A204.1 (cell line): ENCODE results near the gene FNDC3B.

Source experiments
- FAIRE-seq: peaks from 2 replicates; lab custom pipeline; 2012; peaks lifted over from hg19 to GRCh38; lab: Jason Lieb, UNC

The FNDC3B gene

GRCh38 chr3:172192830-172193415 is 153.5 kb downstream of the FNDC3B start:
- no peak for FAIRE-seq

GRCh38 chr3:172193436-172193835 is 154.1 kb downstream of the FNDC3B start:
- FAIRE-seq: no peak

DNA sequence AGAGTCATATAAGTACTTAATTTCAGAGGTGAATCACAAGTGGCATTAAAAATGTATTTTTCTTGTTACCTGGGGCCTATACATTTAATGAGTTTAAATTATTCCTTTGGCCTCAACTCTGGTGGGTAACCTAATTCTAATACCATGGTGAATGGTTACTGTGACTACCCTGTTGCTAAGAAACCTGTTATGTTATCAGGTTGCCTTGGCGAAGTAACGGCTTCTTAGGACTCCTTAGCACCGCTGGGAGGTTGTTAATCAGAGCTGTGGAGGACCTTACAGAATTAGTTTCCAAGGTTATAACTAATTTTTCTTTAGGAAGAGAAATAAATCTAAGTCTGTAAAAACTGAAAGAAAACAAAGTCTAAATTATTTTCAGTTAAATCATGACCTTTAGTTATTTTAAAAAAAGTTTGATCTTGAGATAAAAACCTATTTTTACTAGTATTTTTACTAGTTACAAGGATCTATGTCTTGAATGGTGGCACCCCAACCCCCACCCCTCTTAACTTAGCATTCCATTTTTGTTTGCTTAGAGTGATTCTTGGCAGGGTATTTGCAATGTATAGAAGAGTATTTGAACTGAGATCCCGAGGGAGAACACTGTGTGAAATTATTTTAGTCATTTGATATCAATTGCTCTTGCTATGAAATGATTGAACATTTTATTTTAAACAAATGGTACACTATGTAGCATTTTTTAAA is 155.5 kb downstream of the FNDC3B start:
- peak; percentile 71 for FAIRE-seq

GRCh38 chr3:172195407-172195754 is 156.0 kb downstream of the FNDC3B start:
- no peak for FAIRE-seq

- FAIRE-seq: no peak
Observed at GRCh38 chr3:172197344-172197743, 158.0 kb downstream of the FNDC3B start.

DNA sequence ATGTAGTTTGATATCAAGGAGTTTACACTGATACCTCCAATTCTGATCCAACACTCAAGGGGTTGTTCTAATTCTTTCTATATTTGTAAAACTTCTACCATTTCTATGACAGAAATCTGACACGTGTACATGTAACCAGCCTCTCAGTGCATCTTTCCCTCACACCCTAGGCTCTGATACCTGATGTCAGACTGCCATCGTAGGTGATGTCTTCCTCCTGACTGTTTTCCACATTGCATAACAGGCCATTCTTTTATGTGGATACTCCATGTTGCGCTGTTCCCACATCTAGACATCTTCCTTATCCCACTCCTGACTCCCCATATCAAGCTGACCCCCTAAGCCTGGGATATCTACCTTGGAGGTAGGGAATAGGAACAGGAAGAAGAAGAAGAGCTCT is 159.1 kb downstream of the FNDC3B start:
- no peak for FAIRE-seq

DNA sequence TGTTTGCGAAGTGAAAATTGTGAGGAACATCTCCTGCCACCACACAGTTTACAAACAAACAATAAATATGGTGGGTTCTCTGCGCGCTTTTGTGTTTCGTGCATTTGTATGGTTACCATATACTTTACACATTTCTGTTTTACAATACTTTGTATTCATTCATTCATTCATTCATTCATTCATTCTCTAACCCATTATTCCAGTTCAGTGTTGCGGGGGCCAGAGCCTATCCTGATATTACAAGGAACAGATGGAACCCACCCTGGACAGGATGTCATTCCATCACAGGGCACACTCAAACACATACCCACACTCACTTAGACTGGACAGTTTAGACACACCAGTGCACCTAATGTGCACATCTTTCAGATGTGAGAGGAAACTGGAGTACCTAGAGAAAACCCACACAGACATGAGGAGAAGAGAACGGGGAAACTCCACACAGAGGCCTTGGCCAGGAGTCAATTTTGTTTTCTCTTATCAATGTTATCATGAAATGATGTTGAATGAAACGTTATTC is 160.5 kb downstream of the FNDC3B start:
- FAIRE-seq: no peak

DNA sequence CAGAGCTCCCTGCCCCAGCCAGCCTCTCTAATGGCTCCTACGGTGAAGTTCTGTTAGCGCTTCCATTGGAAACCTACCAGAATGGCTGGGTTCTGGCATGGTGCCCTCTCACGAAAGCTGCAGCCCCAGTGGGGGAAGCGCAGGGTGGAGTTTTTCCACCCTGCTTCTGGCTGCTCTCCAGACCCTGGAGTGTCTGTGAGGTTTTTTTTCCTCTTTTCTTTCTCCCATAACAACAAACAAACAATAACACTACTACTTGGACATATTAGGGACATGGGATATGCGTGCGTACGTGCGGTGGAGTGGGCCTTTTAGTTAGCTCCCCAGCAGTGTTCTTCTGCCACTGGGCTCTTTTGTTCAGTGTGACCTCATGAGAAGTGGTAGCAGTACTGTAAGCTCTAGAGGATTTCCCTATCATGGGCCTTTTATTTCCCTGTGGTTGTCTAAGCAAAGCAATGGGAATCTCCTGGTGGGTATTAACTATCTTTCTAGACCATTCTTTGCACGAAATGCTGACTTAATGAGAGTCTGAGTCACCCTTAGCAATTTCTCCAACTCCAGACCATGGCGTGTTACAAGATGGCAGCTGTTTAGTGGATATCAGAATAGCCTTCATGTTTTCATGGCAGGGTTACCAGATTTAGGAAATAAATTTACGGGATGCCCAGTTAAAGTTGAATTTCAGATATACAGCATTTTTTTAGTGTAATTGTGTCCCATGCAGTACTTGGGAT is 161.9 kb downstream of the FNDC3B start:
- FAIRE-seq: no peak

DNA sequence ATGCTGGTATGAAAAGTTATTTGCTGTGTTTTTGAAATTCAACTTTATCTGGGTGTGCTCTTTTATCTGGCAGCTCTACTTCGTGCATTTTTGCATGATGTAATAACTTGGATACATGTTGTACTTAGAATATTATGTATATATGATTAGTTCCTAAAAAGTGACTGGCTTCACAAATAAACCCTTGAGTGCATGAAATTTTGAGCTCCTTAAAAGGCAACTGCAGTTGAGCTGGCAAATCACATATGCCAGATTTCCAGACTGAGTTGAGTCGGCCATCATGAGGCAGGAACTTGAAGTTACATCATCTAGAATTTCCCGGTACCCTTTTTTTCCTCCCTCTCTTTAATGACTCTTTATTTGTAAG is 162.5 kb downstream of the FNDC3B start:
- peak; percentile 65 for FAIRE-seq

DNA sequence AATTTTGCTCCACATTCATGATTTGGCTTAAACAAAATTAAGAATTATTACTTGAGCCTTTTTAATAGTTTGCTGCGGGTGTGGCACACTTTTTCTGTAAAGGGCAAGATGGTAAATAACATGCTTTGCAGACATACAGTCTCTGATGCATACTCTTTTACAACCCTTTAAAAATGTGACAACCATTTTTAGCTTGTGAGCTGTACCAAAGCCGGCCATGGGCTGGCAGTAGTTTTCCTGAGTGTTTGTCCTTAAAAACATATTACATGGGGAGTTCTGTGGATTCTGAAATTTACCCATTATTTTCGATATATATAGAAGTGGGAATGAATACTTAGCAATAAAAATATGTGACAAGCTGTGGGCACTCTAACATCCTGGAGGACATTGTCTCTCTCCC is 163.4 kb downstream of the FNDC3B start:
- FAIRE-seq: no peak

DNA sequence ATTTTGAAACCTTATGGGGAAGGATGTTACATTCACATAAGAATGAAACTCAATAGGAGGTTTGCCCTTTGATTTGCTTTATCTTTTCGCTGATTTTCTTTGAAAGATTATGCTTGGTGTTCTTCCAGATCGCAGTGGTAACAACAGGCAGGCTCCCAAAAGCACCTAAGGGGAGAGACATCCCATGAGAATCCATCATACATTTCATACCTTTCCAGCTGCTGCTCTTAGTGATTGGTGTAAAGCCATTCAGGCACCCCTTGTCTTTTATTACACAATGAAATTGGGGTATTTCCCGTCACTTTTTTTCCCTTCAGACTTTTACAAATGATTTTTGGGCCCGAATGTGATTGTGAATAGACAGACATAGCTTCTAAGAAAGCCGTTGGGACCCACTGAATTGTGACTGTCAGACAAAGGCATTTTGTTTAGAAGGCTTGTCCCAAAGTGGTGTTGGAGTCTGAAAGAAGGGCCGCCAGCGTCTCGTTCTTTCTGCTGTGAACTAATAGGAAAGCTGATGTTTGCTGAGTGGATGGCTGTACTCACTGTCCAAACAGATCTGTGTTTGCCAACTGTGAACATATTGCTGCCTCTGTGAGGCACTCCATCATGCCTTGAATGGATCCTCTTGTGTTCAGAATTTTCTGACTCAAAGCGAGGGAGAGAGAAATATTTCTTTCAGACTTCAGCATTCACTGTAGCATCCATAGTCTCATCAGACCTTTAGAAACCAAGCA is 164.3 kb downstream of the FNDC3B start:
- no peak for FAIRE-seq

DNA sequence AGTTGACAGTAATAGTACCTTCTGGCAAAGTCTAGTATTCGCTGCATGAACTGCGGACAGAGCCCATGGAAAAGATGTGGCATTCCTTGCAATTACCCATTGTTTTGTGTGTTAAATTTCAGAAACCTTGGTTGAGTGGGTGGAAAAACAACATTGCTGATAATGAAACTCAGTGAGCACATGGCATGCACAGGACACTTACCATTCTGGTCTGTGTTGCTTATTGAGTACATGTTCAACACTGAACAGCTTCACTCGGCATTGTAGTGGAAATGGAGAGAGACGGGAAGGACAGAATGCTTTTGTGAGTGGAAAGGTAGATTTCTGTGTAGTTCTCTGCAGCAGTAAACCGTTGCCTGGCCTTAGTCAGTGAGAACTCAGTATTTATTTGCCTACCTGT is 165.3 kb downstream of the FNDC3B start:
- FAIRE-seq: no peak

GRCh38 chr3:172208586-172209332 is 169.4 kb downstream of the FNDC3B start:
- no peak for FAIRE-seq

GRCh38 chr3:172209333-172210321 is 170.2 kb downstream of the FNDC3B start:
- FAIRE-seq: no peak

- FAIRE-seq: no peak
Observed at GRCh38 chr3:172210355-172210754, 171.0 kb downstream of the FNDC3B start.

GRCh38 chr3:172211123-172211522 is 171.7 kb downstream of the FNDC3B start:
- no peak for FAIRE-seq

GRCh38 chr3:172213200-172213599 is 173.8 kb downstream of the FNDC3B start:
- FAIRE-seq: no peak

GRCh38 chr3:172213904-172214303 is 174.5 kb downstream of the FNDC3B start:
- FAIRE-seq: no peak

DNA sequence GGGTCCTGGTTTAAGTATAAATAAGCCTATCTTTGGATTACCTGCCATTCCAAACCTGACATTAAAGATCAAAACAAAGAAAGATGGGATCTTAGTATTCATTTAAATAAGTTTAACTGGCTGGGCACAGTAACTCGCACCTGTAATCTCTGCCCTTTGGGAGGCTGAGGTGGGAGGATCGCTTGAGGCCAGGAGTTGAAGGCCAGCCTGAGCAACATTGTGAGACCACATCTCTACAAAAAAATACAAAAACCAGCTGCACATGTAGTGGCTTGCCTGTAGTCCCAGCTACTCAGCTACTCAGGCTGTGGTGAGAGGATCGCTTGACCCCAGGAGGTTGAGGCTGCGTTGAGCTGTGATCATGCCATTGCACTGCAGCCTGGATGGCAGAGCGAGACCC is 176.9 kb downstream of the FNDC3B start:
- no peak for FAIRE-seq

- FAIRE-seq: no peak
Observed at GRCh38 chr3:172216911-172217310, 177.5 kb downstream of the FNDC3B start.

- FAIRE-seq: no peak
Observed at GRCh38 chr3:172217877-172218276, 178.5 kb downstream of the FNDC3B start.
